Lower lobe of right lung (tissue), 2 donors: ENCODE measurements around the gene COL18A1. TPM values are rescaled to one million over a fixed set of nuclear protein-coding genes. Genes with fewer than 3 reads are reported as not detected.
"Not testable (repeated sequence)": the region's sequence is repeated elsewhere in the genome, so short reads cannot be mapped to it uniquely, and the experiment has no call there.

ENCODE experiments used
- ATAC-seq, 2 donors: fragments of 200-7000 bp; cut with Tn5 transposase; one replicate each; pipeline ENCODE4 v1.9.1; 2020 to 2022; ENCODE audit warnings: mild to moderate bottlenecking in 2 of 2, moderate library complexity in 2 of 2
- DNase-seq: peaks from one replicate; pipeline ENCODE4 v3.0.0-alpha.2; 2020
- H3K27ac ChIP-seq: fragments of 200-600 bp; one replicate; pipeline ENCODE4 v1.8.0; 2022
- H3K27me3 ChIP-seq: fragments of 200-600 bp; one replicate; pipeline ENCODE4 v1.8.0; 2022; ENCODE audit warnings: low read depth
- H3K36me3 ChIP-seq: fragments of 200-600 bp; one replicate; pipeline ENCODE4 v1.8.0; 2022; ENCODE audit warnings: mild to moderate bottlenecking
- H3K4me1 ChIP-seq: fragments of 200-600 bp; one replicate; pipeline ENCODE4 v1.8.0; 2022
- H3K4me3 ChIP-seq: fragments of 200-600 bp; one replicate; pipeline ENCODE4 v1.8.0; 2022; ENCODE audit warnings: mild to moderate bottlenecking
- H3K9me3 ChIP-seq: fragments of 200-600 bp; one replicate; pipeline ENCODE4 v1.8.0; 2022
- CTCF ChIP-seq: fragments of 200-600 bp; IDR thresholded peaks from one replicate; pipeline ENCODE4 v1.8.0; 2022; ENCODE audit warnings: antibody characterized with exemption, mild to moderate bottlenecking
- intact Hi-C: fragments of 100-400 bp; cut with DNase I; formaldehyde crosslinking; loops from one replicate; pipeline ENCODE4 v1.11.0; 2022
- total RNA-seq: library from RNA; stranded (reverse); fragmentation: NEBNext Ultra II Directional; extraction: Animal tissue kit (Norgen Biotek cat#: 25700); gene quantifications from one replicate; pipeline ENCODE4 v1.2.1, GENCODE V29; 2021
- donor health status: DM: no; HTN: yes; CAD: no; lungs with severe emphysema.

Gene COL18A1
- total RNA-seq, 1 donor from 2014 or later = 45.1 TPM

GRCh38 chr21:45502006-45502345 is 97.0 kb downstream of the COL18A1 start:
- H3K27ac ChIP-seq = no peak overlapping the region
- DNase-seq = peak; percentile 34
- H3K4me1 ChIP-seq = no peaks in the 10 kb centered on the region
- H3K9me3 ChIP-seq = no peaks in the 10 kb centered on the region
- TF ChIP-seq CTCF = no peak
- ATAC-seq = no peak
- intact Hi-C loops = no loop called here
- H3K27me3 ChIP-seq = no peaks in the 10 kb centered on the region
- H3K4me3 ChIP-seq = no peak overlapping the region
- peaks cover 22% of the 10 kb centered on the region for H3K36me3 ChIP-seq

DNA sequence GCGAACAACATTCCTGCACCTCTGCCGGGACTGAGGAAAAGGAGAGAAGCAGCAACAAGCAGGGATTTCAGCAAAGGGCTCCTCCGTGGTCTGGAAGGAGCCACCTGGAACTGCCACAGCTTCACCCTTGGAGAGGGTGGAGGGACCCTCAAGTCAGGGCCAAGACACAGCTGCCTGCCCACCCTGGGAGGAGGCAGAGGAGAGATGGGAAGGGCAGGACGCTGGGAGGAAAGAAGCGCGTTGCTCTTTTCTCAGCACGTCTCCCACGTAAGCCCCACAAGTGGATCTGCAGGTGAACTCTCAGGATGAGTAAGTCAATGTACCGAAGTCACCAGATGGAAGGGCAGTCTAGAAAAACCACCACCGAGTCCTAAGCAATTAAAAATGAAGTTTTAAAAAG is 97.6 kb downstream of the COL18A1 start:
- peak; percentile 30 for DNase-seq
- H3K4me3 ChIP-seq = no peak overlapping the region

DNA sequence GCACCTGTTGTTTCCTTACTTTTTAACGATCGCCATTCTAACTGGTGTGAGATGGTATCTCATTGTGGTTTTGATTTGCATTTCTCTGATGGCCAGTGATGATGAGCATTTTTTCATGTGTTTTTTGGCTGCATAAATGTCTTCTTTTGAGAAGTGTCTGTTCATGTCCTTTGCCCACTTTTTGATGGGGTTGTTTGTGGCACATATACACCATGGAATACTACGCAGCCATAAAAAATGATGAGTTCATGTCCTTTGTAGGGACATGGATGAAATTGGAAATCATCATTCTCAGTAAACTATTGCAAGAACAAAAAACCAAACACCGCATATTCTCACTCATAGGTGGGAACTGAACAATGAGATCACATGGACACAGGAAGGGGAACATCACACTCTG is 98.3 kb downstream of the COL18A1 start:
- H3K9me3 ChIP-seq, H3K27ac ChIP-seq, ATAC-seq, intact Hi-C loops, H3K27me3 ChIP-seq, DNase-seq, H3K4me1 ChIP-seq, H3K4me3 ChIP-seq: not testable (repeated sequence)
- H3K36me3 ChIP-seq = peaks cover 11% of the 10 kb centered on the region

More for the DNA sequence above, 97.6 kb downstream of the COL18A1 start:
- intact Hi-C loops = no loop called here
- Histone ChIP-seq H3K27me3 (no peaks in the 10 kb centered on the region), H3K9me3 (no peaks in the 10 kb centered on the region), H3K27ac (no peak overlapping the region), H3K36me3 (peaks cover 16% of the 10 kb centered on the region), H3K4me1 (no peaks in the 10 kb centered on the region)
- no peak for TF ChIP-seq CTCF
- no peak for ATAC-seq

GRCh38 chr21:45504021-45504515 is 99.1 kb downstream of the COL18A1 start:
- Histone ChIP-seq H3K36me3 (peaks cover 5% of the 10 kb centered on the region), H3K9me3 (no peaks in the 10 kb centered on the region), H3K27ac (no peak overlapping the region), H3K4me1 (no peaks in the 10 kb centered on the region), H3K4me3 (no peak overlapping the region), H3K27me3 (no peaks in the 10 kb centered on the region)
- intact Hi-C loops = no loop called here
- DNase-seq (peak; percentile 24), ATAC-seq (no peak)
- TF ChIP-seq CTCF = no peak

DNA sequence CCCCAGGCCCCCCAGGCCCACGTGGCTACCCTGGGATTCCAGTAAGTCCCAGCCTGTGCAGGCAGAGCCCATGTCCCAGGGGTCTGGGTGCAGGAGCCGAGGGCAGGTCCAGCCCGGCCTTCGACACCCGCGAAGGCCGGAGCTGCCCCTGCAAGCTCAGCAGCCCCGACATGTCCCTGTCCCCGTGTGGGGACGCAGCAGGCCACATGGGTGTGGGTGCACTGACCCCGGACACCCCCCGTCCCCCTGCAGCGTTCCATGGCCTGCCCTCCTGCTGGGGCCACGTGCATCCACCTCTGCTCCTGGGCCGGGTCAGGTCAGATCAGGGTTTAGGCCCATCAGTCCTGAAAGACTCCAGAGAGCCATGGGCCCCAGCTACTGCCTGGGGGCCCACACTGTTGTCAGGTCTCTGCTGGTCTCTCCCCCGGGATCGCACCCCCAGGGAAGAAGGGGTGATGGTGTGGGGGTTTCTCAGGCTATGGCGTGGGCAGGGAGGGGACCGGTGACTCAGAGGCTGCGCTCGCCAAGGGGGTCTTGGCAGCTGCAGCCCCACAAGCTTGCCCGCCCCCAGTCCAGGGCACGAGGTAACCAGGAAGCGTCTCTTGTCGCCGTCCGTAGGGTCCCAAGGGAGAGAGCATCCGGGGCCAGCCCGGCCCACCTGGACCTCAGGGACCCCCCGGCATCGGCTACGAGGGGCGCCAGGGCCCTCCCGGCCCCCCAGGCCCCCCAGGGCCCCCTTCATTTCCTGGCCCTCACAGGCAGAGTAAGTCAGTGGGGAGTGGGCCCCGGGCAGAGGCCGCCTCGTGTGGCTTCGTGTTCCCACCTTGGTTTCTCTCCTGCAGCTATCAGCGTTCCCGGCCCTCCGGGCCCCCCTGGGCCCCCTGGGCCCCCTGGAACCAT is 99.8 kb downstream of the COL18A1 start:
- H3K4me1 ChIP-seq = no peaks in the 10 kb centered on the region
- H3K4me3 ChIP-seq = no peak overlapping the region
- no peak overlapping the region for H3K27ac ChIP-seq
- DNase-seq (peak; percentile 41), ATAC-seq (peak; percentile 2)
- H3K9me3 ChIP-seq = no peaks in the 10 kb centered on the region
- no peaks in the 10 kb centered on the region for H3K27me3 ChIP-seq
- no peak for TF ChIP-seq CTCF
- intact Hi-C loops = no loop called here
- peaks cover 4% of the 10 kb centered on the region for H3K36me3 ChIP-seq

- Histone ChIP-seq H3K27ac (no peak overlapping the region), H3K4me3 (no peak overlapping the region), H3K4me1 (no peaks in the 10 kb centered on the region), H3K36me3 (peaks cover 11% of the 10 kb centered on the region), H3K27me3 (no peaks in the 10 kb centered on the region), H3K9me3 (no peaks in the 10 kb centered on the region)
- no peak for TF ChIP-seq CTCF
- peak; percentile 1 to 5 for ATAC-seq
- intact Hi-C loops = no loop called here
- peak; percentile 52 for DNase-seq
Measured at GRCh38 chr21:45505416-45506021, 100.6 kb downstream of the COL18A1 start.
